Hematopoietic multipotent progenitor cell (in vitro differentiated cells): Measurements from ENCODE around the gene MIA3. TPM values are rescaled to one million over a fixed set of nuclear protein-coding genes. Genes with fewer than 3 reads are reported as not detected.
A peak's percentile ranks its signal among the peaks of the same experiment; 100 is the strongest.

Source experiments
- DNase-seq, 3 donors: peaks; one replicate each; pipeline ENCODE4 v3.0.0-alpha.2; 2011 to 2015; ENCODE audit warnings: low read depth in 2 of 3, low spot score in 2 of 3
- total RNA-seq: library from RNA; depleted of rRNA; stranded (reverse); fragments of >200 nt; gene quantifications from one replicate; pipeline ENCODE4 v1.2.3, GENCODE V29; 2012

MIA3 gene
- total RNA-seq, 1 donor, result 66.0 TPM

DNA sequence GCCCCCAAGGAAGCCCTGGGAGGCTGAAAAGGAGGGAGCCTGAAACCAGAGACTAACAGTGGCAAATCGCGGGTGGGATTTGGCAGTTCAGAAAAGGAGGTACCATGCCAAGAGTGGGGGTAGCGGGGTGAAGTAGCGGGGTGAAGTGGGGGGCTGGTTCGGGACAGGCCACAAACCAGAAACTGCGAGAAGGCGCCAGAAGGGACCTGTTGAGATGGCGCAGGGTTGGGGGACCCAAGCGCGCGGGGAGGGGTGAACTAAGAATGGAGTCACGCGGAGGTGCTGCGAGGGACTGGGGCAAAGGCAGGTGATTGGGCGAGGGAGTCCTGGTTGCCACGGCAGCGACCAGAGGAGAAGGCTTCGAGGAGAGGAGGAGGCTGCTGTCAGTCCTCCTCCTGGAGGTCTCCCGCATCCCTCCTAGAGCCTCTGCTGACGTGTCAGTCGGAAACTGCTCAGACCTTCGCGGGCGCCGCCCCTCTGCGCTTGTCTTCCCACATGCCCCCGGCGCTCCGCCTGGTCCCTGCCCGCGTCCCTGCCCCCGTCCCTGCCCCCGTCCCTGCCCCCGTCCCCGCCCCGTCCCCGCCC lies 438 bp upstream of the MIA3 start:
- peak; percentile 82 to 97 (median 97) for DNase-seq

DNA sequence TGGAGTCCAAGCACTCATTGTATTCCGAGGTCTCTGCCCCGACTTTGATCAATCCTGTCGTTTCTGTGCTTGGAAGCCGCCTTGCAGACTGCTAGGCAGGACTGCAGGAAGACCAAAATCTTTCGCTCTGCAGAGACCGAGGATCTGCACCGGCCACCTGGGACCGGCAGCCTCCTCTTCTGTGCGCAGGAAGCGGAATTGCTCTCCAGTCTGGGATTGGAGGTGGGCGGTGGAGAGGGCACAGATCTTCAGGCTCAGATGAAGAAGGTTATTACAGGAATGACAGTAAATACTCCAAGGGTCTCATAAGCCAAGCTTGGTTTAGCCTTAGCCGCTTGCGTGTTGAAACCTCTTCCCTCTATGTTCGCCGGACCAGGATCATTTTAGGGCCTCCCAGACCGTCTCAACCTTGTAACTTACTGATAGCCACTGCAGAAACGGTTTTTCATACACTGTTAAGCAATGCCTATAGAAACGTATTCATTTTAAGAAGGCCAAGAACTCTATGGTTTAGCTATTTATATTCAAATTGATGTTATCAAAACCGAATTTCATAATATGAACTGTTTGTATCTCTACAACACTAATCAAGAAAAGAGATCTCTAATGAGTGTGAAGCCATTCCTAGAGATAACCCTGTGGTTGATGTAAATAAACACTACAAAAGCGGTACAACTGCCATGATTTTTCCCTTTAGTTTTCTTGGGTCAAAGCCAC lies 1.1 kb downstream of the MIA3 start:
- peak in 1 of 3 donors; percentile 4 for DNase-seq

DNA sequence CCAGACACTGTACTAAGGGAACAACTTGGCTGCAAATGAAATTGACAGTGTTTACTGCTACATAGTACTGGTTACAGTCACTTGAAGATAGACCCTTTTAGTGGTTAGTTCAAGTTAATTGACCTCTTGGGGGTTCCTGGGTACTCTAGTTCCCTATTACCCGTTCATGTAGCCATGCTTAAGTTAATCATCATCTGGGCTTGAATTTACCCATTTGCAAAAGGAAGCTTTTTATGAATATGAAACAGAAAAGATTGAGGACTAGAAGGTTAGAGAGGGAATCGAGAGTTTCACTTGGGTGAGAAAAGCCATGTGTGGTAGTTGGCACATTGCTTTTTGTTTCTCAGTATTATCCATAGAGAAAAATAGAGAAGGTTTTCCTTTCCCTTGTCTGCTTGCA lies 2.7 kb downstream of the MIA3 start:
- no peak for DNase-seq

DNA sequence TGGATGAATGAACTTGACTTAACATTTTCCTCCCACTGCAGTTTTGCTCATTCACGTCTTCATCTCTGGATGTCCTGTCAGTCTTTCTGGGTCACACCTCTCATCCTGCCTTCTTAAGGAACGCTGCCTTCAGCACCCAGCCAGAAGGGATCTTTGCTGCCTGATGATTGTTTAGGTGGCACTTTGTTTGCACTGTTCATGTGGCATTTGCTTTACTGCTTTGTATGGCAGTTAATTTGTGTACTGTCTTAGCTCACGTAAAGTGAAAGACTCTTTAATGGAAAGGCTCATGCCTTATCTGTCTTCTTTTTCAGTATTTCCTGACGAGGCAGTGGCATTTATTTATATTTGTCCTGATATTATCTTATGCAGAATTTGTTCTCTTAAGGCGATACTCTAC lies 4.9 kb downstream of the MIA3 start:
- DNase-seq, result no peak

DNA sequence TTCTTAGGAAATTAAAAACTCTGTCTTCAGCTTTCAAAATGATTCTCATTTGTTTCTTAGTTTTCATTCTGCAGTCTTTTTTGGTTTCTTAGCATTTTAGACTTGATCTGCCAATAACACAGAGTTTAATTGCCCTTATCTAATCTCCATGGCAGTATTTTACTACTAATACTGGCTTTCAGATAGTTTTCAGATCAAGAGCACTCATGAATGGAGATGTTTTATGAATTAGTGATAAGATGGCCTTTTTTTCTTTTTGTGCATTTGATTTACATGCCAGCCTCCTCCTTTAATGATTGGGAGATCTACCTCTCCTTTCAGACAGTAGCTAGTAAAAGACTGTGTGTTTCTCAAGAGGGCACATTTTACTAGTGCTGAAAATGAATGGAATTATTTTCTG lies 5.6 kb downstream of the MIA3 start:
- DNase-seq, result no peak

DNA sequence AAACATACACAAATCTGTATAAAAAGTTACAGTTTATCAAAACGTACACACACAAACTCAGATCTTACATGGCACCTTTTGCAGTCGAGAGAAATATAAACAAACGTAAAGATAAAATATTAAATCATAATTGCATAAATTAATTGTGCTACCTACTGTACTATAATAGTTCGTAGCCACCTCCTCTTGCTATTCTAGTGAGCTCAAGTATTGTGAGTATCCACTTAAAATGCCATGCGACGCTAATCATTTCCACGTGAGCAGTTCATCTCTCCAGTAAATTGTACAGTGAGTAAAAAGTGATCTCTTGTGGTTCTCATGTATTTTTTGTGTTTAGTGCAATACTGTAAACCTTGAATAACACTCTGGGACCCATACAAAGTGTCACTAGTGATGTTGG lies 6.3 kb downstream of the MIA3 start:
- DNase-seq, result no peak

DNA sequence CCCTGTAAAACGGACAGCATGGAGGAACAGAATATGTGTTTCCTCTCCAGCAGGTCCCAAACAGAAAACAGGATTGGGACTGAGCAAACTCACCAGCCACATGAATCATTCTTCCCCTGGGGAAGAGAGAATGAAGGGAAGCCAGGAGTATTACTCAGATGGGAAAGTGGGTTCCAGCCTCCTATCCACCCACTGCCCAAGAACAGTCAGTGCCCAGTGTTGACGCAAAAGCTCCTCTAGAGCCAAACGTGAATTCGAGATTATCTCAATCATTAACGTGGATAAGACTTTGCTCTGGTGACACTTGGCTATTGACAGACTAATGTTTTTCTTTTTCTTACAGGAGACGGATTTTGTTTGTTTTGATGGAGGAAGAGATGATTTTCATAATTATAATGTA lies 9.3 kb downstream of the MIA3 start:
- DNase-seq, result no peak

DNA sequence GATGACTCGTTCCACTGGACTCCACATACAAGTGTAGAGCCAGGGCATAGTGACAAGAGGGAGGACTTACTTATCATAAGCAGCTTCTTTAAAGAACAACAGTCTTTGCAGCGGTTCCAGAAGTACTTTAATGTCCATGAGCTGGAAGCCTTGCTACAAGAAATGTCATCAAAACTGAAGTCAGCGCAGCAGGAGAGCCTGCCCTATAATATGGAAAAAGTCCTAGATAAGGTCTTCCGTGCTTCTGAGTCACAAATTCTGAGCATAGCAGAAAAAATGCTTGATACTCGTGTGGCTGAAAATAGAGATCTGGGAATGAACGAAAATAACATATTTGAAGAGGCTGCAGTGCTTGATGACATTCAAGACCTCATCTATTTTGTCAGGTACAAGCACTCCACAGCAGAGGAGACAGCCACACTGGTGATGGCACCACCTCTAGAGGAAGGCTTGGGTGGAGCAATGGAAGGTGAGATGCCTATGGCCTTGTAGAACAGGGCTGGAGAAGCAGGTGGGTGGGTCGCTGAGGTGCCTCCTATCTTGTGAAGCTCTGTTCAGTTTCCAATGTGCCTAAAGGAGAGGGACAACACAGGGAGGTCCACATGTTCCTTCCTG lies 12.1 kb downstream of the MIA3 start:
- DNase-seq, result no peak

DNA sequence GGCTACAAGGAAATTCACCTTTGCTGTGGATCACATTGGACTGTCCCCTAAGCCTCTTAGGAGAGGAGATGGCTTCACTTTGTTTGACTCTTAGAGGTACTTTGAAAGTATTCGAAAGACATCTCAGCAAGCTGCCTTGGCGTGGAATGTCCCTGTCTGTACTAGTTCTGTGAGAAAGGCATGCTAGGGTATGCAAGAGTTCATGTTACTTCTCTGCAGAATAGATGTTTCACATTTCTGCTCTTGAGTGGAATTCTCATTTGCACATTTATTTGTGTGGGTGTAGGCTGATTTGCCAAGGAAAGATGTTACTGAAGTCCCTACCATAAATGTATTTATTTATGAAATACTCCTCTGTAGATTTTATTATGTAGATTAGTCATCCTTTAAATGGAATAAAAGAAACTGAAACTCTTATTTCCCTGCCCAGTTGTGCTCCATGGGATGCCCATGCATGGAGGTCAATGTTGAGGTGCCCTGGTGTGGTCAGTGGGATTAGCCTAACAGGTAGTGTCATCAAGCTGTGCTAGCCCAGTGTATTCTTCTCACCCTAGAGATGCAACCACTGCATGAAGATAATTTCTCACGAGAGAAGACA lies 13.8 kb downstream of the MIA3 start:
- no peak for DNase-seq

DNA sequence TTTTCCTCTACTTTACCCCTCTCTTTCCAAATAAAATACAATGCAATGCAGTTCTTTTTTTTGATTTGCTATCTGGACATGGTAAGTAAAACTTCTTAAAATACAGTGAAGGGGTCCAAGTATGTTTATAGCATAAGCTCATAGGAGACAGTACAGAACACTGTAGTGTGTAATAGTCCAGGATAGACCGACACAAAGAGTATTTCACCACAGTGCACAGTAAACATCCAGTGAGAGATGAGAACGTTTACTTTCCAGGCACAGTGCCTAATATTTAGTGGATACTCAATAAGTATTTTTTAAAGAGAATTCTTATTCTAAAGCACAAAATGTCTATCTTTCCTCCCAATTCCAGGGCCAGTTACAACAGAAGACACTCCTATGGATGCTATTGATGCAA lies 14.9 kb downstream of the MIA3 start:
- no peak for DNase-seq

DNA sequence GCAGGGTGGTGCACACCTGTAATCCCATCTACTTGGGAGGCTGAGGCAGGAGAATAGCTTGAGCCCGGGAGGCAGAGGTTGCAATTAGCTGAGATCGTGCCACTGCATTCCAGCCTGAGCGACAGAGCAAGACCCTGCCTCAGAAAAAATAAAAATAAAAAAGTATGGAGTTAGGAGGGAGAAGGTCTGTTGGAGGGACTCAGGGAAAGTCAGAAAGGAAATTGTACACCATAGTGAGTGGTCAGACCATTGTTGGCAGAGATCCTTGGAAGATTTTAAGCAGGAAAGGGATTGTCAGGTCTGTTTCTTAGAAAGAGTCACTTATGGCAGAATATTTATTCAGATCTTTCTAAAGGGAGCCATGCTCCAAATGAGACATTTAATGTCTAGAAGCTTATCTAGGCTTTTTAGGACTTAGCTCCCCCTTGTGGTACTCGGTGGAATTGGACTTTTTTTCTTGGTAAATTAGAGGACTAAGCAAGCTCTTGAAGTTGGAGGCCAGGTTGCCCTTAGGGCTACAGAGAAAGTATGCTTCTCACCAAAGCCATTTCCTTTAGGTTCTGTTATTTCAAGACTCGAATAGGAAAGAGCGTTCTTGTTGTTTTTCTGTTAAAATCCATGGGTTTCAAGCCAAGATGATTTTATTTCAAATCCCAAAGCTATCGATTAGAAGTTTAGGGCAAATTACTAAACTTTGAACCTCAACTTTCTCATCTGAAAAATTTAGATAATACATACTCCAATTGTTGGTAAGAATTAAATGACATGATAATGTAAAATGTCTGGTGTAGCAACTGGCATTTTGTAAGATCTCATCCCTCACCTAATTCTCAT lies 16.5 kb downstream of the MIA3 start:
- peak; percentile 63 to 96 (median 80) for DNase-seq

DNA sequence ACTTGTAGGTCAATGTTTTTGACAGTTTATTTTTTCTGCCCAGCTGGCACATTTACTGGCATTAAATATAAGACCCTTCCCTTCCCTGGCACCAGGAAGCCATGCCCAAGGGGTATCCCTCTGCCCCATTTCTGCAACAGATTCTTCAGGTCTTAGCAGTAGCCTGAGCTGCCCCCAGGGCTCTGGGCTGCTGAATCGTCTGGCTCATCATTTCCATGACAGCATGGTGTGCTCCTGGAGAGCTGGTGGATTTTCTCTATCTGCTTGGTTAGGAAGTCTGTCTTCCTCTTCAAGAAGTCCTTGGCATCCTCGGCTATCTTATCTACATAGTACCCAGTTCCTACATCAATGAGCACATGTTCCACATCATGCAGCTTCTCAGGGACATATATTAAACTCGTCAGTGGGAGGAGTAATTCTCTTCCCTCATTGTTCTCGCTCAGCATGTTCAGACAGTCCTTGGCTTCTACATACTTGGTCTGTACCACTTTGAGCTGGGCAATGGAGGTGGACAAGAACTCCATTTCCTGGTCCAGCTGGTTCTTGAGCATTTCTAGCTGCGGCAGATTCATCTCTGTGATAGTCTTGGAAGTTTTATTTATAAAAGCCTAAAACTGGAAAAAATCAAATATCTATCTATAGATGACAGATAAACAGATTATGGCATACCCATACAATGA lies 23.5 kb downstream of the MIA3 start:
- DNase-seq, result no peak

DNA sequence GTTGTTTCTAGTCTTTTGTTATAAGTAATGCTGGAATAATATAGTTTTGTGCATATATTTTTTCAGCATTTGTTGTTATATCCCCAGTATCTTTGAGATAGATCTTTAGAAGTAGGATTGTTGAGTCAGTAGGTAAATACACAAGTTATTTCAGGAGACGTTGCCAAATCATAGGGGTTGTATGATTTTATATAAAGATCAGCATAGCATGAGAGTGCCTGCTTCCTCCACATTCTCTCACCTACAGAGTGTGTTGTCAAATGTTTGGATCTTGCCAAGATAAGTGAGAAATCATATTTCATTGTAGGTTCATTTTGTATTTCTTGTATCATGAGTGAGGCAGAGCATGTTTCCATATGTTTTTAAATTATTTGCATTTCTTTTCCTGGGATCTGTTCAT lies 24.6 kb downstream of the MIA3 start:
- no peak for DNase-seq

DNA sequence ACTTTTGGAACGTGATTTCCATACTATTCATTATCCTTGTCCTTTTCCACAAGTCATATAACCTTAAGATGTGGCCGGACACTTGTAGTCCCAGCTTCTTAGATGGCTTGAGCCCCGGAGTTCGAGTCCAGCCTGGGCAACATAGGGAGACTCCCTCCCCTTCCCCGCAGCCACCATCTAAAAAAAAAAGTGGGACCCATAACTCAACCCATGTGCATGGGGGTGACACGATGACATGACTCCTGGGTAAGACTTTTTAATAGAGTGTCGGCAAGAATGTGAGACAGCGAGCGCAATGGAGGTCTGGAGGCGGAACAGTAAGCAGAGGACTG lies 25.7 kb downstream of the MIA3 start:
- peak in 1 of 3 donors; percentile 80 for DNase-seq

DNA sequence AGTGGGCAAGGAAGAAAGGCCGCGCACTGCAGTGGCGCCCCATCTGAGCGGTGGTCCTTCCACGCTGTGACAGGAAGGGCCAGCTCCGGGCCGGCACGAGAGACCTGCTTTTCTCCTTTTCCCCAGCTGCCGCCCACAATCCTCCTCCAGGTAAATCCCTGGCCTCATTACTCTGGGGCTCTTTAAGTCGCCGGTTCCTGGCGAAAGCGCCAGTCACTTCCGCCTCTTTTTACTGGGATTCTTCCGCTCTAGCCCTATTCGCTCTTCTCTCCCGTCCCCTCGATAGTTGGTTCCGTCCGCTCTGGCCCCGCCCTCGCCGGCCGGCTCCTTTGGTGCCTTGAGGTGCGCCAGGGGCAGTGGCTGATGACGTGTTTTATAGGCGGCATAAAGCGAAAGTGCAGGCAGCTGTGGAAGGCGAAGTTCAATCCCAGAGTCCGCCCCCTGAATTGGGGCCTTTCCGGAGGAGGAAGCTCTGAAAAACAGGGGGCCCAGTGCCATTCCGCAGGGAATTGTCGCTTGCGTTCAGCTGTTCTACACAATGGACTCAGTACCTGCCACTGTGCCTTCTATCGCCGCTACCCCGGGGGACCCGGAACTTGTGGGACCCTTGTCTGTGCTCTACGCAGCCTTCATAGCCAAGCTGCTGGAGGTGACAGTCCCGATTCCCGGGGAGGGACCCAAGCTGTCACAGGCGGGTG lies 26.2 kb downstream of the MIA3 start:
- peak; percentile 91 to 99 (median 99) for DNase-seq

DNA sequence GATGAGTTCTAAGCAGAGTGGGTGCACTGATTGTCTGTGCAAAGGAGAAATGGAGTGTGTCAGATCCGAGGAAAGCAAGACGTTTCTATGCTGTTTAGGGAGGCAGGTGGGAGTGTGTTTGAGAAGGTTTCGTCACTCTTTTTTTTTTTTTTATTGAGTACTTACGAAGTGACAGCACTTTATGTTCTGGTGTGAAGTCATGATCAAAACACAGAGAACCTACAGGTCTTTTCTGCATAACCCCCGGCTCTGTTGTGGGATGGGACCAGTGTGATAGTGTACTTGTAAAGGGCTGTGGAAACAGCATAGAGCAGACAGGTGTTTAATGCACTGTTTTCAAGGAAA lies 26.7 kb downstream of the MIA3 start:
- no peak for DNase-seq

DNA sequence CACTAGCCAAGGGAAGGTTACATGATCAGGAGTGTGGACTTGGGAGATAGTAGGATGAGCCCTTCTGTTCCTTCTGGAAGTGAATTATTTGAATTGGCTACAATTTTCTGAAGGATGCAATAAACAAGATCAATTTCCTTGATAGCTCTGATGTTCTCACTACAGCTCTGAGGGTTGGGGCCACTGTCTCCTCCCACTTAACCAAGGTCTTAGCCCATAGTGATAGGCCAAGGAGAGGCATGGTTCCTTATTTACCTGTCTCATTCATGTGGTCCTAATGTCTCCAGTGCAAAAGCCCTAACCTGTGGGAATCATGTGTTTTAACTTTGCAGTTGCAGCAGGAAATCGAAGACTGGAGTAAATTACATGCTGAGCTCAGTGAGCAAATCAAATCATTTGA lies 34.8 kb downstream of the MIA3 start:
- DNase-seq, result no peak

DNA sequence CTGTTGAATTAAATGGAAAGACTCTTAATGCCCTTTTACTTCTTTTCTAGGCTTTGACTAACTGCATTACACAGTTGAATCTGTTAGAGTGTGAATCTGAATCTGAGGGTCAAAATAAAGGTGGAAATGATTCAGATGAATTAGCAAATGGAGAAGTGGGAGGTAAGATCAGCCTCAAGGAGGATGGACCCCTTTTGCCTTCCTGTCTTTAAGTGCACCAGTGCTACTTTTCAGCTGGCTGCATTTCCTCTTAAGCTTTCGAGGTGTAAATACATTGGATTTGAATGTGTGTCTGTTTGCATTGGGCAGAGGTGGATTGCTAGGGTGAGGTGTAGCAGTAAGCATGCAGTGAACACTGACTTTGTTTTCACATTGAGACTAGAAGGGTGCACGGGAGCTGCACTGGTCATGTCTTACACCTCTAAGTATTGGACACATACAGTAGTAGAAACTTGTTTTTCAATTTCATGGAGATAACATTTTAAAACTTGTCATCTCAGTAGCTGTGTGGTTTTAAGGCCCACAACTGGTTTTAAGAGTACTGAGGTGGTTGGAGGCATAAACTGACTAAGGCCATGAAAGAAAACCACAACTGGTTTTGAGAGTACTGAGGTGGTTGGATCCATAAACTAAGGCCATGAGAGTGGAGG lies 35.4 kb downstream of the MIA3 start:
- DNase-seq, result no peak

DNA sequence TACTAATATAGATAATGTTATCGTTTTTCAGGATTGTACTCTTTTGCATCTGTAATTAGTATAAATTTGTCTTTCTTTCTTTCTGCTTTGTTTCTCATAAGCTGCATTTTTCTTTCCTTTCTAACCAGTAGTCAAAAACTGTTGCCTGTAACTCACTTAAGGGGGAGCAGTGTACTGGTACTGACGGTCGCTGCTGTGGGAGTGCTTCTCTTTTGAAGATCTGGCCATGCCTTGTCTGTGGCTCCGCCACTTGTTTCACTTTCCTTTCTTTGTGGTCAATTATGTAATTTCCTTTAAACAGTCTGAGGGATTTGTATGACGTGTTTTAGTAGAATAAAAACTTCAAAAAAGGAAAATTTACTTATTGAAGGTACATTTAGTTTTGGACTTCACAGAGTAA lies 37.0 kb downstream of the MIA3 start:
- peak; percentile 65 to 92 (median 86) for DNase-seq
